T-cell (primary cell): ENCODE results near the gene SORBS1. TPM values are rescaled to one million over a fixed set of nuclear protein-coding genes. Genes with fewer than 3 reads are reported as not detected.

Experiments used
- ATAC-seq, 4 experiments: fragments of 200-7000 bp in 3 of 4; fragments of 150-1000 bp in 1 of 4; cut with Tn5 transposase; replicated peaks in 1 of 4; 1 replicate in 3 of 4; 2 replicates in 1 of 4; pipeline ENCODE4 v1.10.0; 2021; ENCODE audit warnings: moderate library complexity in 3 of 4, mild to moderate bottlenecking in 2 of 4, moderate number of reproducible peaks in 1 of 4
- CTCF ChIA-PET, 2 donors: fragments of 300-600 bp; sonication (Branson Sonifier 250); formaldehyde crosslinking; loops; one replicate each; lab custom pipeline; 2022; ENCODE audit warnings: antibody characterized with exemption in 2 of 2; lab: Charles Lee
- POLR2A ChIA-PET, 2 donors: fragments of 300-600 bp; sonication (Branson Sonifier 250); formaldehyde crosslinking; loops; one replicate each; lab custom pipeline; 2022; ENCODE audit warnings: antibody characterized with exemption in 2 of 2; lab: Charles Lee
- DNase-seq, 35 experiments: peaks; one replicate each; pipeline versions ENCODE4 v3.0.0 to v3.0.0-alpha.2; 2013 to 2023
- H3K27ac ChIP-seq: one replicate; pipeline ENCODE4 v1.5.1; 2013; ENCODE audit warnings: low read length
- H3K27me3 ChIP-seq, 2 experiments: replicated peaks in 1 of 2; 1 replicate in 1 of 2; 2 replicates in 1 of 2; pipeline versions ENCODE4 v1.6.1 to v1.7.0; 2013; ENCODE audit warnings: low read length in 1 of 2, mixed read lengths in 1 of 2; ENCODE audit not compliant: control insufficient read depth in 2 of 2, insufficient read depth in 2 of 2; ENCODE audit errors: extremely low read depth in 1 of 2
- H3K36me3 ChIP-seq, 2 donors: 1 replicate in 1 of 2; 2 replicates in 1 of 2; pipeline versions ENCODE4 v1.6.1 to v1.7.0; 2013; ENCODE audit warnings: low read length in 1 of 2; ENCODE audit not compliant: control insufficient read depth in 2 of 2, insufficient read depth in 1 of 2; ENCODE audit errors: extremely low read depth in 1 of 2
- H3K4me1 ChIP-seq, 2 experiments: 1 replicate in 1 of 2; 2 replicates in 1 of 2; pipeline versions ENCODE4 v1.6.1 to v1.7.0; 2013; ENCODE audit warnings: low read length in 2 of 2, mixed read lengths in 1 of 2; ENCODE audit not compliant: insufficient read depth in 2 of 2, control insufficient read depth in 1 of 2; ENCODE audit errors: extremely low read depth in 1 of 2
- H3K4me3 ChIP-seq, 2 donors: 1 replicate in 1 of 2; 2 replicates in 1 of 2; pipeline versions ENCODE4 v1.5.1 to v1.7.0; 2013; ENCODE audit warnings: mild to moderate bottlenecking in 2 of 2, low read length in 1 of 2, moderate library complexity in 1 of 2; ENCODE audit not compliant: control insufficient read depth in 1 of 2; ENCODE audit errors: extremely low read depth in 1 of 2
- H3K9me3 ChIP-seq: 2 replicates; pipeline ENCODE4 v1.7.0; 2013
- H3K27ac Mint-ChIP-seq, 2 donors: one replicate each; pipeline ENCODE4 v1.8.0; 2020 to 2021; ENCODE audit warnings: mild to moderate bottlenecking in 2 of 2, mixed read lengths in 2 of 2
- H3K27me3 Mint-ChIP-seq, 2 donors: one replicate each; pipeline ENCODE4 v1.8.0; 2021 to 2022; ENCODE audit warnings: mixed read lengths in 2 of 2
- H3K36me3 Mint-ChIP-seq: one replicate; pipeline ENCODE4 v1.8.0; 2021; ENCODE audit warnings: mixed read lengths
- H3K4me1 Mint-ChIP-seq, 3 donors: one replicate each; pipeline ENCODE4 v1.8.0; 2020 to 2022; ENCODE audit warnings: mixed read lengths in 3 of 3, mild to moderate bottlenecking in 1 of 3
- H3K4me3 Mint-ChIP-seq, 3 donors: one replicate each; pipeline ENCODE4 v1.8.0; 2020 to 2022; ENCODE audit warnings: mild to moderate bottlenecking in 3 of 3, mixed read lengths in 3 of 3, moderate library complexity in 3 of 3
- H3K9me3 Mint-ChIP-seq, 3 donors: one replicate each; pipeline ENCODE4 v1.8.0; 2020 to 2022; ENCODE audit warnings: mixed read lengths in 3 of 3
- WGBS: methylation state at CpG from one replicate; pipeline ENCODE4 v1.1.5; 2013; ENCODE audit warnings: missing lambda C conversion rate; ENCODE audit not compliant: insufficient coverage; 5-methylcytosine and 5-hydroxymethylcytosine counted together
- total RNA-seq, 35 experiments: library from RNA in 6 of 35; stranded (reverse) in 6 of 35; fragments of 120-200 nt in 1 of 35; gene quantifications; one replicate each; pipeline versions ENCODE4 v1.2.1 to v1.2.4 and lab custom pipeline; 2013 to 2026

Gene SORBS1
- total RNA-seq, 5 donors from 2014 or later (not counting 1 experiment from before 2014, with no cell fraction given) = 0.98 to 2.4 (median 1.8) TPM

GRCh38 chr10:95408148-95408960 is 152.8 kb downstream of the SORBS1 start:
- Mint-ChIP-seq H3K27ac (no peak overlapping the region), H3K9me3 (no peaks in the 10 kb centered on the region), H3K4me3 (no peak overlapping the region), H3K27me3 (no peaks in the 10 kb centered on the region), H3K4me1 (no peaks in the 10 kb centered on the region), H3K36me3 (no peaks in the 10 kb centered on the region)
- WGBS = 94% methylated on average over 3 of the region's 7 CpGs
- Histone ChIP-seq H3K27me3 (peaks cover 0 to 10% of the 10 kb centered on the region in 2 experiments), H3K27ac (no peak overlapping the region), H3K36me3 (no peaks in the 10 kb centered on the region), H3K4me1 (no peaks in the 10 kb centered on the region), H3K9me3 (no peaks in the 10 kb centered on the region), H3K4me3 (no peak overlapping the region)
- DNase-seq = no peak
- POLR2A ChIA-PET = no interaction called here
- ATAC-seq = no peak
- CTCF ChIA-PET = no interaction called here

DNA sequence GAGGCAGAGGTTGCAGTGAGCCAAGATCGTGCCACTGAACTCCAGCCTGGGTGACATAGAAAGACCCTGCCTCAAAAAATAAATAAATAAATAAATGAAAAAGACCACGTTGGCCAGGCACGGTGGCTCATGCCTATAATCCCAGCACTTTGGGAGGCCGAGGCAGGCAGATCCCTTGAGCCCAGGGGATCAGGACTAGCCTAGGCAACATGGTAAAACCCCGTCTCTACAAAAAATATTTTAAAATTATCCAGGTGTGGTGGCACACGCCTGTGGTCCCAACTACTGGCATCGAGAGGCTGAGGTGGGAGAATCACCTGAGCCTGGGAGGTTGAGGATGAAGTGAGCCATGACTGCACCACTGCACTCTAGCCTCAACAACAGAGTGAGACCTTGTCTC is 153.6 kb downstream of the SORBS1 start:
- POLR2A ChIA-PET = no interaction called here
- no CpG with 5 or more reads among the region's 7 CpGs for WGBS
- H3K4me1 ChIP-seq = no peaks in the 10 kb centered on the region
- DNase-seq (no peak), ATAC-seq (no peak)
- H3K9me3 Mint-ChIP-seq = no peaks in the 10 kb centered on the region
- H3K36me3 ChIP-seq = no peaks in the 10 kb centered on the region
- CTCF ChIA-PET = no interaction called here
- H3K4me1 Mint-ChIP-seq = no peaks in the 10 kb centered on the region
- no peak overlapping the region for H3K4me3 Mint-ChIP-seq
- H3K27ac ChIP-seq = no peak overlapping the region
- H3K9me3 ChIP-seq = no peaks in the 10 kb centered on the region
- peaks cover 0 to 3% of the 10 kb centered on the region in 2 donors for H3K27me3 Mint-ChIP-seq
- H3K27me3 ChIP-seq = peaks cover 0 to 10% of the 10 kb centered on the region in 2 experiments
- no peak overlapping the region for H3K27ac Mint-ChIP-seq
- no peak overlapping the region for H3K4me3 ChIP-seq
- no peaks in the 10 kb centered on the region for H3K36me3 Mint-ChIP-seq

- Mint-ChIP-seq H3K27ac (no peak overlapping the region), H3K4me1 (no peaks in the 10 kb centered on the region), H3K27me3 (peaks cover 0 to 3% of the 10 kb centered on the region in 2 donors), H3K4me3 (no peak overlapping the region), H3K9me3 (no peaks in the 10 kb centered on the region), H3K36me3 (no peaks in the 10 kb centered on the region)
- WGBS = 56% methylated on average over 8 of the region's 11 CpGs
- CTCF ChIA-PET = interaction anchor here in 1 of 2 donors (0.5 to 1.5 kb wide), 2 partner anchors 14 to 20 kb away, joined by 3 read pairs; no protein-coding TSS in a partner anchor
- DNase-seq (no peak), ATAC-seq (no peak)
- no peak overlapping the region for H3K4me3 ChIP-seq
- H3K36me3 ChIP-seq = no peaks in the 10 kb centered on the region
- H3K27me3 ChIP-seq = peaks cover 0 to 10% of the 10 kb centered on the region in 2 experiments
- POLR2A ChIA-PET = no interaction called here
- no peaks in the 10 kb centered on the region for H3K4me1 ChIP-seq
- no peak overlapping the region for H3K27ac ChIP-seq
- no peaks in the 10 kb centered on the region for H3K9me3 ChIP-seq
These were observed 154.4 kb downstream of the SORBS1 start for GRCh38 chr10:95406651-95407280.

DNA sequence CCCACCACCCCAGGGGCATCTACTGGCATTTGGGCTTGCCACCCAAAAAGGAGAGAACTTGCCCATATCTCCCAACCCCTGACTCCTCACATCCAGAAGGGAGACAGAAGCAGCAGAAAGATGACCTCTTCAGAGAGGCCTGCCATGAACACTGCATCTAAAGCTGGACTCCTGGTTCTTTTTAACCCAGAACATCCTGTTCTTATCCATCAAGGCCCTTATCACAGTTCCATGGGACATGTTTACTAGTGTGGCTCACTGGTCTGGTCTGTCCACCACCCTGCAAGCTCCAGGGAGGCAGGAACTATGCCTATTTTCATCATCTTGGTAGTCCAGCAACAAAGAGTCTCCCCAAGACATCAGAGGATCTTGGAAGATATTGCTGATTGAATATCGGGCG is 155.5 kb downstream of the SORBS1 start:
- no peak for ATAC-seq
- no peak for DNase-seq
- H3K4me3 ChIP-seq = no peak overlapping the region
- H3K4me1 ChIP-seq = no peaks in the 10 kb centered on the region
- H3K9me3 Mint-ChIP-seq = no peaks in the 10 kb centered on the region
- H3K4me1 Mint-ChIP-seq = no peaks in the 10 kb centered on the region
- no peak overlapping the region for H3K27ac ChIP-seq
- ChIA-PET POLR2A (no interaction called here), CTCF (interaction anchor here in 1 of 2 donors (1.0 to 1.5 kb wide), 2 partner anchors 21 to 25 kb away, joined by 3 to 4 read pairs; no protein-coding TSS in a partner anchor)
- no peaks in the 10 kb centered on the region for H3K36me3 Mint-ChIP-seq
- H3K36me3 ChIP-seq = no peaks in the 10 kb centered on the region
- H3K9me3 ChIP-seq = no peaks in the 10 kb centered on the region
- H3K27ac Mint-ChIP-seq = no peak overlapping the region
- peaks cover 0 to 3% of the 10 kb centered on the region in 2 donors for H3K27me3 Mint-ChIP-seq
- H3K4me3 Mint-ChIP-seq = no peak overlapping the region
- H3K27me3 ChIP-seq = peaks cover 0 to 10% of the 10 kb centered on the region in 2 experiments
- WGBS = no CpG with 5 or more reads among the region's 2 CpGs

- Mint-ChIP-seq H3K4me1 (no peaks in the 10 kb centered on the region), H3K27ac (no peak overlapping the region), H3K27me3 (peaks cover 0 to 7% of the 10 kb centered on the region in 2 donors), H3K36me3 (no peaks in the 10 kb centered on the region), H3K4me3 (no peak overlapping the region), H3K9me3 (no peaks in the 10 kb centered on the region)
- no peak for ATAC-seq
- no peaks in the 10 kb centered on the region for H3K9me3 ChIP-seq
- ChIA-PET POLR2A (no interaction called here), CTCF (interaction anchor here in 1 of 2 donors (1.0 kb wide), 1 partner anchor 25 kb away, joined by 4 read pairs; no protein-coding TSS in a partner anchor)
- DNase-seq = no peak
- peaks cover 0 to 10% of the 10 kb centered on the region in 2 experiments for H3K27me3 ChIP-seq
- H3K4me3 ChIP-seq = no peak overlapping the region
- no peaks in the 10 kb centered on the region for H3K4me1 ChIP-seq
- no CpG with 5 or more reads among the region's 1 CpG for WGBS
- H3K36me3 ChIP-seq = no peaks in the 10 kb centered on the region
- H3K27ac ChIP-seq = no peak overlapping the region
These were observed 156.3 kb downstream of the SORBS1 start for GRCh38 chr10:95404864-95405263.

DNA sequence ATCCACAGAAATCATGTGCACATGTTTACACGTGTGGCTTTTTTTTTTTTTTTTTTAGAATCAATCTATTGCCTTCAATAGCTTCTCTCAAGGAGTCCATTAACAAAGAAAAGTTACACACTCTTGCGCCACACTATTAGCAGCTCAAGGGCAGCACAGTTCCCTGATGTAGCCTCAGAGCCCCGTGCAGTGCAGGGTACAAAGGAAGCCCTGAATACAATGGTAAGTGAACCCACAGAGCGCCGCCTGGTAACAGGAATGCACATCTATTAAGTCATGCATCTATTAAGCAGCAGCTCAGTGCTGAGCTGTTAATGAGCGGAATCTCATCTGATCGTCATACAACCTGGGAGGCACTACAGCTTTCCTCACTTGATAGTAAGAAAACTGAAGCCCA is 156.7 kb downstream of the SORBS1 start:
- Histone ChIP-seq H3K4me3 (no peak overlapping the region), H3K9me3 (no peaks in the 10 kb centered on the region), H3K36me3 (no peaks in the 10 kb centered on the region), H3K27ac (no peak overlapping the region), H3K4me1 (no peaks in the 10 kb centered on the region), H3K27me3 (peaks cover 0 to 10% of the 10 kb centered on the region in 2 experiments)
- H3K36me3 Mint-ChIP-seq = no peaks in the 10 kb centered on the region
- H3K27ac Mint-ChIP-seq = no peak overlapping the region
- ATAC-seq (no peak), DNase-seq (no peak)
- no peaks in the 10 kb centered on the region for H3K4me1 Mint-ChIP-seq
- H3K4me3 Mint-ChIP-seq = no peak overlapping the region
- ChIA-PET CTCF (no interaction called here), POLR2A (interaction anchor here in 1 of 2 donors (0.5 kb wide), 1 partner anchor 24 kb away, joined by 6 read pairs; no protein-coding TSS in a partner anchor)
- WGBS = 82% methylated on average over 6 of the region's 7 CpGs
- H3K9me3 Mint-ChIP-seq = no peaks in the 10 kb centered on the region
- H3K27me3 Mint-ChIP-seq = peaks cover 0 to 7% of the 10 kb centered on the region in 2 donors
